ENCODE measurements around the gene KCNG4.

The KCNG4 gene

DNA sequence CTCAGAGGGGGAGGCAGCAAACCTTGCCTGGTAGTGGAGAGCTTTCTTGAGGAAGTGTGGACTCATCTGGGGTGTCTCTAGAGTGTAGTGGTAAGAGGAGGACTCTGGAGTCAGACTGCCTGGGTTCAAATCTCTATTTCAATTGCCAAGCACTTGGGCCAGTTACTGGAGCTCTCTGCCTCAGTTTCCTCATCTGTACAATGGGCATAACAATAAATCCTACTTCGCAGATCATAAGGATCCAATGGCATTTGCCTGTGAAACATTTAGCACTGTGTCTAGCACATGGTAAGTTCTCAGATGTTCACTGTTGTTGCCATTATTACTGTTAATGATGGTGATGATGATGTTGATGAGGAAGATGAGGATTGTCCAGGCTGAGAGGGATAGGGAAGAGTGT is 31.2 kb upstream of the KCNG4 start:
- Mint-ChIP-seq H3K4me1 (no peaks in the 10 kb centered on the region), H3K9me3 (no peaks in the 10 kb centered on the region), H3K4me3 (no peak overlapping the region), H3K36me3 (no peaks in the 10 kb centered on the region), H3K27ac (no peak overlapping the region)
- ATAC-seq, result no peak
- no peak for DNase-seq (ENCODE audit: low spot score in 2 of 2)

DNA sequence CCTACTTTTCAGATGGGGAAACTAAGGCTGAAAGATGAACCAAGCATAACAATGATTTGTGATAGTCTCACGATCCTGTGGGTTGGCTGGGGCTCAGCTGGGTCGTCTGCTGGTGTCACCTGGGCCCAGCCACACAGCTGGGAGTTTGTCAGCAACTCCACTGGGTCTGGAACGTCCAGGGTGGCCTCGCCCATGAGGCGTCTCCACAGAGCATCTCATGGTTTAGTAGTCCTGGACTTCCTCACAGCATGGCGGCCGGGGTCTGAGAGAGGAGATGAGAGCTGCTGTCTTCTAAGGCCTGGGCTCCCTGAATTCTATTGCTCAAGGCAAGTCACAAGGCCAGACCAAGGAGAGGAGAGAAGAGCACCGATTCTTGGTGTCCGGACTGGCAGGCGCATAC is 30.7 kb upstream of the KCNG4 start:
- H3K4me3 Mint-ChIP-seq, result no peak overlapping the region
- DNase-seq (ENCODE audit: low spot score in 2 of 2) (no peak), ATAC-seq (no peak)

DNA sequence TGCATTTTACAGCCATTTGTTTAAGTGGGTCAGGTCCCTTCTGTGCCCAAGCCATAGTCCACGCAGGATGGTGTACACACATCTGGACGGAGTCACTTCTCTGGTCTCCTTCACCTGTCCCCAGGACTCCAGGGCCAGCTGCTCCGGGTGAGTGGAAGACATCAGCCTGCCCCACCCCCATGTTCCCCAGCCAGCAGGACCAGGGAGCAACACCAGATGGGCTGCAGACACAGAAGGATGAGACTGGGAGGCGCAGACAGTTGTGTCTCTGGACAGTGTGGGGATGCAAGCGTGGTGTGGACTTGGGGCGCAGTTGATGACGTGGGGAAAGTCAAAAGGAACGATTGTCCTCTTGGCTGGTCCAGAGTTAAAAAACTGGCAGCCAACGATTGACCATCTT is 30.3 kb upstream of the KCNG4 start:
- H3K4me1 Mint-ChIP-seq, result no peaks in the 10 kb centered on the region
- ATAC-seq (no peak), DNase-seq (ENCODE audit: low spot score in 2 of 2) (no peak)
- no peaks in the 10 kb centered on the region for H3K36me3 Mint-ChIP-seq
- H3K4me3 Mint-ChIP-seq, result no peak overlapping the region
- no peaks in the 10 kb centered on the region for H3K9me3 Mint-ChIP-seq
- H3K27ac Mint-ChIP-seq, result no peak overlapping the region

More for the DNA sequence above, 30.7 kb upstream of the KCNG4 start:
- Mint-ChIP-seq H3K9me3 (no peaks in the 10 kb centered on the region), H3K36me3 (no peaks in the 10 kb centered on the region), H3K27ac (no peak overlapping the region), H3K4me1 (no peaks in the 10 kb centered on the region)

DNA sequence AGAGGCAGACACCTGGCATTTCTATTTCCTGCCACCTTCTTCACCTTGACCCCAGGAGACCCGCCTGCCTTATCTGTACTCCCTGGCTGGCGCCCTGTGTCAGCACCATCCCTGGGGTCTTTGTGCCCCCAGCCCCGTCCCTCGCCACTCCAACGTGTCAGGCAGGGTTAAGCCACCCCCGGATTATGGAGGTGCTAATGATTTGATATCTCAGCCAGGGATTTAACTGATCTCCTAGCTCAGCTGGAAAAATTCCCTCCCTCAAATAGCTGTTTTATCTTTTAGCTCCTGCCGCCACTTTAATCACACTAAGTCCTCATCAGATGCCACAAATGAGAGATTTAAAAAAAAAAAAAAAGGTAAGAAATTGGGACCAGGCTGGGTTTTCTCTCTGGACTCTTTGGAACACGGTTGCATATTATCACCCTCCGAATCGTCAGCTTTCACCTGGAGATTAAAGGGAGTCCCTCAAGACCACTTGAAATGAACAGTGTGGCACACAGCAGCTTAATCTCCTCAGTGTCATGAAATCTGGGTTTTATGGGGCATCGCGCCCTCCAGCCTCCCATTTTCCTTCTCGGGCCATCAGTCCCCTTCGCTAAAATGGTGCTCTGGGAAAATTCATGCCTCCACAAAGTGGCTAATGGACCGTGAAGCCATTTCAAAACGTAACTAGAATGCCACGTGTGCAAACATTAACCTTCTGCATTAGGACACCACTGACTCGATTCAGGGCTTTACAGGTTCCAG is 28.7 kb upstream of the KCNG4 start:
- H3K4me3 Mint-ChIP-seq, result no peak overlapping the region
- H3K36me3 Mint-ChIP-seq, result no peaks in the 10 kb centered on the region
- H3K4me1 Mint-ChIP-seq, result no peaks in the 10 kb centered on the region
- no peaks in the 10 kb centered on the region for H3K9me3 Mint-ChIP-seq
- H3K27ac Mint-ChIP-seq, result no peak overlapping the region
- ATAC-seq (no peak), DNase-seq (ENCODE audit: low spot score in 2 of 2) (no peak)

DNA sequence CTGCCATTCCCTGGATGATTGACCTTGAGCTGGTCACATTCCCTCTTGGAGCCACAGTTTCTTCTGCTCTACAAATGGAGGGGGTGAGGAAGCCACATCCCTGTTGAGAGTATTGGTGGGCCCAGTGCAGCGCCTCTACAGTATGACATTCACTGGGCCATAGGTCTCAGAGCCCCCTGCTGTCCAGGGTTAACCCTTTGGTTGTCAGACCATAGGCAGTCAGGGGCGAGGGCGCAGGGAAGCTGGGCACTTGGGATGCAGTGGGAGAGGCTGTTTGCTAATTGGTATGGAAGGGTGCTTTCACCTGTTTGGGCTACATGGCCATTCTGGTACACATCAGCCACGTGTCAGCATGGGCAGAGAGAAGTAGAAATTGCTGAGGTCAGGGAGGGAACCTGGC is 27.6 kb upstream of the KCNG4 start:
- H3K4me3 Mint-ChIP-seq, result no peak overlapping the region
- no peak for ATAC-seq
- no peak for DNase-seq (ENCODE audit: low spot score in 2 of 2)
- no peaks in the 10 kb centered on the region for H3K9me3 Mint-ChIP-seq
- no peak overlapping the region for H3K27ac Mint-ChIP-seq
- no peaks in the 10 kb centered on the region for H3K4me1 Mint-ChIP-seq
- H3K36me3 Mint-ChIP-seq, result no peaks in the 10 kb centered on the region

DNA sequence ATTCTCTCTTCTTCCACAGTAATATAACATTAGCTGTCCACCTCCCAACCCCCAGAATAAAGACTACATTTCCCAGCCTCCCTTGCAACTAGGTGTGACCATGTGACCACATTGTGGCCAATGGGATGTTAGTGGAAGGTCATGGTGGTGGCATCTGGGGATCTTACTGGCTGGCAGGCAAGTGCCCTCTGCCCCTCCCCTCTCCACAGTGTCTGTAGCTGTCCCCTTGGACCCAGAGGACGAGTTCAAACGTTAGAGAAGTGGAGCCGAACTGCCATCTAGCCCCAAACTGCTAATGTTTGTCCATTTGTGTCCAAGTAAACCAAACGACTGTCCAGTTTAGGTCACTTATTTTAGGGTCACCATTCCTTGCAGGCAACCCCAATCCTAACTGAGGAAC is 26.6 kb upstream of the KCNG4 start:
- ATAC-seq, result peak; percentile 81
- Mint-ChIP-seq H3K4me3 (no peak overlapping the region), H3K36me3 (no peaks in the 10 kb centered on the region), H3K4me1 (no peaks in the 10 kb centered on the region), H3K27ac (no peak overlapping the region), H3K9me3 (no peaks in the 10 kb centered on the region)
- peak in 1 of 2 donors; percentile 55 for DNase-seq (ENCODE audit: low spot score in 2 of 2)

DNA sequence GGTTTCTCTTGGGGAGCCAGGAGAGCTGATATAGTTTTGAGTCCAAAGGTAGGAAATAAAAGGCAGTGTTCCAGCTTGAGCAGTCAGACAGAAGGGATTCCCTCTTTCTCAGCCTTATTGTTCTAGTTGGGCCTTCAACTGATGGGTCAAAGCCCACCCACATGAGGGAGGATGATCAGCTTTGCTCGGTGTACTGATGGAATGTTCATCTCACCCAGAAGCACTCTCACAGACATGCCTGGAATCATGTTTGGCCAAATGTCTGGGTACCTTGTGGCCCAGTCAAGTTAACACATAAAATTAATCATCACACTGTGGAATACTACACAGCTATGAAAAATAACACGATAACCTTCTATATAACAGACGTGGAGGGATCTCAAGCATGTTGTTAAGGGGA is 23.1 kb upstream of the KCNG4 start:
- no peak for ATAC-seq
- no peak for DNase-seq (ENCODE audit: low spot score in 2 of 2)
- no peaks in the 10 kb centered on the region for H3K36me3 Mint-ChIP-seq
- H3K4me1 Mint-ChIP-seq, result no peaks in the 10 kb centered on the region
- no peak overlapping the region for H3K27ac Mint-ChIP-seq
- no peak overlapping the region for H3K4me3 Mint-ChIP-seq
- H3K9me3 Mint-ChIP-seq, result no peaks in the 10 kb centered on the region

DNA sequence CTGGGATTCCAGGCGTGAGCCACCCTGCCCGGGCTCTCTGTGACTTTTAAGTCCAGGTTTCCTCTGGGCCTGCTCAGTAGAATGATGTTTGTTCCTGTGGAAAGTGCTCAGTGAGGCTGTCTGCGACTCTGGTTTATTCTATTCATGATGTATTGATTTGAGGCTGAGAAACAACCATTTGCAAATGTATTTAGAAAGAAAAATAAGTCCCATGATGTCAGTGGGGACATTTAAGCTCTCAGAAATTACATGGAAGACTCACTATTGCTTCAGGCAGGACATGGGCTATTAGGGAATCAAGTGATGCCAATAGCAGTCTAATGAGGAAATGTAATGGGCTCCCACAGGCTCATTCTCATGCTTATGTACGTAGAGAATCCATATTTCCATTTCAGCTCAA is 22.2 kb upstream of the KCNG4 start:
- Mint-ChIP-seq H3K4me1 (no peaks in the 10 kb centered on the region), H3K27ac (no peak overlapping the region), H3K4me3 (no peak overlapping the region), H3K9me3 (no peaks in the 10 kb centered on the region), H3K36me3 (no peaks in the 10 kb centered on the region)
- no peak for ATAC-seq
- DNase-seq (ENCODE audit: low spot score in 2 of 2), result no peak

DNA sequence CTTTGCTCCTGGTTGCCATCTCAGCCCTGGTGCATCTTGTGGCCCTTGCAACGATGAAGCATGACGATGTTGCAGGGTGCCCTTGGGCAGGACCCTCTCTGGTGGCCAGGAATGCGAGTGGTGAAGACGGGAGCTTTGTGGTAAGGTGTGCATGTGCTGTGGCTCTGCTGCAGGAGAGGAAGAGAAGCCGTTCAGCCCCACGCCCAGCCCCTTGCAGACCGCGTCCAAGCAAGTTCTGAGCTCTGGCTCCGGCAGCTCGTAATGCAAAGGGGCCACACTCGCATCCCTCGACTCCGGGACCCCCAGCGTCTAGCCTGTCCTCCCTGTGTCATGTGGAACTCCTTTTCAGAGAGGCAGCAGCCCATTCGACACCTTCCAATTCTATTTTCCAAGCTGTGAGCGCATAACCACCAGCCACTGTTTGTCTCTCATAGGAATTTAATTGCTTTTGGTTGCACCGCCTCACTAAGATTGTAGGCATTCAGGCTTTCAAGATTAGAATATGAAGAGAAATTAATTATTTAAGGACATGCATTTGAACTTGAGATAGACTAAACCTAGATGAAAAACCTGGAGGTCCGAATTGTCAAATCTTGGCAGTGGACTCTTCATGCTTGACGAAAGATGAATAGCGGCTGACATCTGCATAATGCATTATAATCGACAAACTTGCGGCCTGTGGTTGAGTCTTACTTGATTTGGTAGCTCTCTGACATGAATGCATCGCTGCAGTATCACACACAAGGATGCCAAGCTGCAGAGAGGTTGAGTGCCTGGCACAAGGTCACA is 21.1 kb upstream of the KCNG4 start:
- no peak for ATAC-seq
- H3K36me3 Mint-ChIP-seq, result no peaks in the 10 kb centered on the region
- no peaks in the 10 kb centered on the region for H3K9me3 Mint-ChIP-seq
- H3K4me3 Mint-ChIP-seq, result no peak overlapping the region
- H3K4me1 Mint-ChIP-seq, result no peaks in the 10 kb centered on the region
- no peak overlapping the region for H3K27ac Mint-ChIP-seq
- no peak for DNase-seq (ENCODE audit: low spot score in 2 of 2)

DNA sequence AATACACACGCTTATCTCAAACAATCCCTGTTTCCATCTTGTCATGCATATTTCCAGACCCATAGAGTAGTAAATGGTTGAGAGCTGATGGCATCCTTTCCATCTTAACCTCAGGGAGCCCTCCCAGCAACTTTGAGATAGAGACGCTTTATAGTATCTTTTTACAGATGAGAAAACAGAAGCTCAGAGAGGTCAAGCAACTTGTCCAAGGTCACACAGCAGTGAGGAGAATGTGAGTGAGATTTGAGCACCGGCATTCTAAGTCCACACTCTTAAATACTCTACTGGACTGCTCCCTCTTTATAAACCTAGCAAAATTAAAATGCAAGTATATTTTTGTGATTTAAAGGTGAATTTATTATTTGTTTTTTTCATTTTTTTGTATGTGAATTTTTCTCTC is 19.9 kb upstream of the KCNG4 start:
- no peak for ATAC-seq
- Mint-ChIP-seq H3K9me3 (no peaks in the 10 kb centered on the region), H3K36me3 (no peaks in the 10 kb centered on the region), H3K4me3 (no peak overlapping the region), H3K4me1 (no peaks in the 10 kb centered on the region), H3K27ac (no peak overlapping the region)
- no peak for DNase-seq (ENCODE audit: low spot score in 2 of 2)

DNA sequence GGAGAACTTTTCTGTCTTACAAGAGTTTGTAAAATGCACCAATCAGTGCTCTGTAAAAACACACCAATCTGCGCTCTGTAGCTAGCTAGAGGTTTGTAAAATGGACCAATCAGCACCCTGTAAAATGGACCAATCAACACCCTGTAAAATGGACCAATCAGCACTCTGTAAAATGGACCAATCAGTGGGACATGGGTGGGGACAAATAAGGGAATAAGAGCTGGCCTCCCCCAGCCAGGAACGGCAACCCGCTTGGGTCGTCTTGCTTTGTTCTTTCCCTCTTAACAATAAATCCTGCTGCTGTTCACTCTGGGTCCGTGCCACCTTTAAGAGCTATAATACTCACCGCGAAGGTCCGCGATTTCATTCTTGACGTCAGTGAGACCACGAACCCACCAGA is 18.5 kb upstream of the KCNG4 start:
- H3K4me3 Mint-ChIP-seq, result no peak overlapping the region
- no peaks in the 10 kb centered on the region for H3K36me3 Mint-ChIP-seq
- no peaks in the 10 kb centered on the region for H3K4me1 Mint-ChIP-seq
- no peak overlapping the region for H3K27ac Mint-ChIP-seq
- ATAC-seq (no peak), DNase-seq (ENCODE audit: low spot score in 2 of 2) (no peak)
- H3K9me3 Mint-ChIP-seq, result no peaks in the 10 kb centered on the region

DNA sequence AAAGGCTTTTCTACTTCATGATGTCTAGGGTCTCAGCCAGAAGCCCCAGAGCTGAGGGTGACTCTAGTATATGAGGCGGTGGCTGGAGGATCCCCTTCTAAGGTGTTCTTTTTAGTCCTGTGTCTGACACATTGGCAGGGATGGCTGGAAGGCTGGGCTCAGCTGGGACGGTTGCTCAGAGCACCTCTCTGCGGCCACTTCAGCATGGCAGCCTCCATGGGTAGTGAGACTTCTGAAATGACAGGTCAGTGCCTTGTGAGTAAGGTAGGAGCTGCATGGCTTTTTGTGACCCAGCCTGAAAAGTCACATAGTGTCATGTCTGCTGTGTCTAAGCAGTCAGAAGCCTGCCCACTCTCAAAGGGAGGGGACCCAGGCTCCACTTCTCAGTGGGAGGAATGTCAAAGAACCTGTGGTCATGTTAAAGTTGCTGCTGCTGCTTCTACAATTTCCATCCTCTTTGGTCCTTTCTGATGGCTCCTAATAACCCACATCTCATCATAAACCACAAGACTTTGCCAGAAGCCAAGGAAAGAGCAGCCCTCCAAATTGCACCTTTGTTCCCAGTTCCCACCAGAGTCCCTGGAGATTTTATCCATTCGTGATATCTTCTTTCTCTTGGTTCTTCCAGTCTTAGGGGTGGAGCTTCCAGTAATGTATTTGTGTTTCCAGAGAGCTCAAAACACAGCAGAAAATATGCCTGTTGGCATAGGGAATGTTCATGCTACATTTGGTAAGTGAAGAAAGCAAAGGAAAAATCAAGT is 15.4 kb upstream of the KCNG4 start:
- H3K4me1 Mint-ChIP-seq, result no peaks in the 10 kb centered on the region
- H3K27ac Mint-ChIP-seq, result no peak overlapping the region
- DNase-seq (ENCODE audit: low spot score in 2 of 2) (no peak), ATAC-seq (no peak)
- no peak overlapping the region for H3K4me3 Mint-ChIP-seq
- H3K9me3 Mint-ChIP-seq, result no peaks in the 10 kb centered on the region
- no peaks in the 10 kb centered on the region for H3K36me3 Mint-ChIP-seq

DNA sequence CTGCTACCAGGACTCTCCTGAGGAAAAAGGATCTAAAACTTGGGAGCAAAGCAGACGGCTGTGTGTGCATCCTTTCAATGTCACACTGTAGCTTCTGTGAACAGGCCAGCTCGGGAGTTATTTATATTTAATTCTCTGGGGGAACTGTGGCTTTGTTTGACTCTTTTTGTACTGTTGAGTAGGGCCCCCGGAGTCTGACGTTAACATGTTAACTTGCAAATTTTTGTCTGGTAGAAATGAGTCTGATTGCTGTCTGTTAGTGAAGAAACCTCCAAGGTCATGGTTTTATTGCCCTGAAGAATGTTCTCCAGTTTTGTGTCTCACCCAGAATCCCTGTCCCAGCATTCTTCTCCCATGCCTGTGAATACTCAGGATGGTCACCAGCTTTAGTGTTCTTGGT is 14.2 kb upstream of the KCNG4 start:
- no peak for DNase-seq (ENCODE audit: low spot score in 2 of 2)
- ATAC-seq, result no peak
- Mint-ChIP-seq H3K36me3 (no peaks in the 10 kb centered on the region), H3K4me1 (no peaks in the 10 kb centered on the region), H3K27ac (no peak overlapping the region), H3K9me3 (no peaks in the 10 kb centered on the region), H3K4me3 (no peak overlapping the region)

DNA sequence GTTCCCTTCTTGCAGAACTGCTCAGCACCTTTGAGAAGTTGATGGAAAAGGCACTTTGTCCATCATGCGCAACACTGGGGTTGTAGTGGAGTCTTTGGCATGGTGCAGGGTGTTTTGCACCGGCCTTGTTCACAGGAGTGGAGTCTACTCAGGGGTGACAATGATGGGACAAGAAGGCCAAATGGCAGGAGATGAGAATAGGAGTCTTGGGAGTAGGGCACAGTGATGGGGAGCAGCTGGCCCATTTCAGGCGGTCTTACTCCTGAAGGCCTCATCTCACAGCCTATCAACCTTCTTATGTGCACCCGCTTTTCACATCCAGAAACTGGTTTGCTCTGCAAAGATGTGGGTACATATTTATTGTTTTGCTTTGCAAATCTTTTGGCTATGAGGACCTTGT is 13.4 kb upstream of the KCNG4 start:
- H3K36me3 Mint-ChIP-seq, result no peaks in the 10 kb centered on the region
- DNase-seq (ENCODE audit: low spot score in 2 of 2) (no peak), ATAC-seq (no peak)
- H3K27ac Mint-ChIP-seq, result no peak overlapping the region
- no peaks in the 10 kb centered on the region for H3K4me1 Mint-ChIP-seq
- H3K4me3 Mint-ChIP-seq, result no peak overlapping the region
- H3K9me3 Mint-ChIP-seq, result no peaks in the 10 kb centered on the region

DNA sequence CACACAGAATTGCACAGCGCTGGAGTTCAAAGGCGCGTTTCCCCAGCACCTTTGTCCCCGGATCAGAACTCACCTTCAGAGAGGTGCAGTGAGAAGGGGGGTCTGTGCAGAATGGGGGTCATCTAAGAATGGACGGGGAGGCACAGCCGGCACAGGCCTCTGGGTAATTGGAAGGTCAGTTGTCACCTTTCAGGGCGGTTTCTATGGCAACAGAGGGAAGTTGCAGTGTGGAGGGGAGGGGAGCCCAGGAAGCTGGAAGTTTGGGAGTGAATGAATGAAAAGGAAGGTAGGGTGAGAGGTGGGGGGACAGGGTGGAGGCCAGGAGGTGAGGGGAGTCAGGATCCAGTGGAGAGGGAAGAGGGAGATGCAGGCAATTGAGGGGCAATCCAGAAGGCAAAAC is 12.4 kb upstream of the KCNG4 start:
- DNase-seq (ENCODE audit: low spot score in 2 of 2), result no peak
- Mint-ChIP-seq H3K36me3 (no peaks in the 10 kb centered on the region), H3K4me3 (no peak overlapping the region), H3K4me1 (no peaks in the 10 kb centered on the region), H3K9me3 (no peaks in the 10 kb centered on the region), H3K27ac (no peak overlapping the region)
- ATAC-seq, result no peak

DNA sequence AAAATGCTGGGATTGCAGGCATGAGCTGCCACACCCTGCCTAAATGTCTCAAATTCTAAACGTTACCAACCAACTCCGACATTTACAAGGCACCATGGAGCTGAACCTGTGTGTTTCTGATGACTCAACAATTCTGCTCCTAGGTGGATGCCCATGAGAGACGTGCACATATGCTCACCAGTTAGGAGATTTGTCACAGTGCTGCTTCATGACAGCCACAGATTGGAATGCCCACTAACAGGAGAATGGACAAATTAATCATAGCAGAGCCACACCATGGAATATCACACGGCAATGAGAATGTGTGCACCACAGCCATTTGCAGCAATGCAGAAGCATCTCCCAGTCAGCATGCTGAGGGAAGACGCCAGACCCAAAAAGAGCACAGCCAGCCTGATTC is 8.0 kb upstream of the KCNG4 start:
- Mint-ChIP-seq H3K4me3 (no peak overlapping the region), H3K9me3 (no peaks in the 10 kb centered on the region), H3K4me1 (no peaks in the 10 kb centered on the region), H3K36me3 (no peaks in the 10 kb centered on the region), H3K27ac (no peak overlapping the region)
- DNase-seq (ENCODE audit: low spot score in 2 of 2) (no peak), ATAC-seq (no peak)

All from stimulated activated effector memory CD8-positive, alpha-beta T cell treated with anti-CD3 and anti-CD28 coated beads, Interleukin-12 subunit alpha, Interleukin-12 subunit beta, amount 100 ng/mL, for 72 hours (primary cell).